GM13977 (cell line): ENCODE data around the gene SH2B3.

Experiments used
- DNase-seq: peaks from one replicate; pipeline ENCODE4 v3.0.0; 2012; ENCODE audit warnings: low spot score
- CTCF ChIP-seq: IDR thresholded peaks from 2 replicates; pipeline ENCODE4 v1.5.1; 2012; ENCODE audit warnings: mild to moderate bottlenecking, control low read depth; ENCODE audit not compliant: insufficient read depth; ENCODE audit errors: extremely low read depth, missing control alignments
- in situ Hi-C: fragments of 300-500 bp; cut with MboI; formaldehyde crosslinking; loops from one replicate; pipeline ENCODE4 v1.12.0; 2022; ENCODE audit warnings: low sequenced_read_pairs, low pct_unique_long_range_greater_than_20kb, mixed read lengths, inconsistent platforms; ENCODE audit not compliant: unreplicated experiment

SH2B3 gene

DNA sequence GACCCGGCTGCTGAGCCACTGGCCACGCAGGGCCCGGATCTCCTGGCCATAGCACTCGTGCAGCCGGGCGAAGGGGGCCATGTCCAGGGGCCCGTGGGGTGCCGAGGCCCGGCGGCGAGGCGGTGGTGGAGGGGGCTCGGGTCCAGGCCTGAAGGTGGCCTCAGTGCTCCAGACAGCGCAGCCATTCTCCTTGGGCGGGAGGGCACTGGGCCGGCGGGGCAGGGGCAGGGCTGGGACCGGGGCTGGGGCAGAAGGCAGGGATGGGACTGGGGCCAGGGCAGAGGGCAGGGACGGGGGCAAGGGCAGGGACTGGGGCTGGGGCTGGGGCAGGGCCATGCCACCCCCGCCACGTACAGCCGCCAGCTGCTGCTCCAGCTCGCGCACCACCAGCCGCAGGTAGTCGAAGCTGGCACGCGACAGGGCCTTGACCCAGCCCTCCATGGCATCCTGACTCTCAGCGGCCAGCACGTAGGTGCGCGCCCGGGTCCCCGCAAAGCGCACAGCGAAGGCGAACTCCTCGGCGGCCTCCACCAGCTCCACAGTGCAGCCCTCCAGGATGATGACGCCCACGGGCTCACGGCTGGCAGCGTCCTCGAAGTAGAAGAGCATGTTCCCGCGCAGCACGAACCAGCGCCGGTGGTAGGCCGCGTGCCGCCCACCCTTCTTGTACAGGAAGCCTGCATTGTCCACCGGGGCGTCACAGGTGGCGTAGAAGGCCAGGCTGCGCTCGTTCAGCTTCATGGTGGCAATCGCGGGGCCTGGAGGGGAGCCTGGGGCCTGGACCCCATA is 42.8 kb upstream of the SH2B3 start:
- in situ Hi-C loops: no loop called here
- DNase-seq: no peak
- no peak for TF ChIP-seq CTCF

DNA sequence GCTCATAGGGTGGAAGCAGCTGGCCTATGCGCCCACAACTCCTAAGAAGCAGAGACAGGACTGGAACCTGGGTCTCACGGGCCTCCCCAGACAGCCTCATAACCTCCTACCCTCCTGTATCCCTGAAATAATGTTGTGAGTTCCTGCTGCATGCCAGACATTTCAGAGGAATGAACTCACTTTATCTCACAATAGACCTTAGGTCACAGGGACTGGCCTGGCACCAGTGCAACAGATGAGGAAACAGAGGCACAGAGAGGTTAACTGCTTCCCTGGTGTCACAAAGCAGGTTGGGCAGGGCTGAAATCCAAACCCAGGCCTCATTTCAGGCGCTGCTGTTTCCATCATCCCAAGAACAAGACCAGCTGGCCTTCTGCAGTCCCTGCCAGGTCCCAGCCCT is 42.1 kb upstream of the SH2B3 start:
- no peak for DNase-seq
- no peak for TF ChIP-seq CTCF
- in situ Hi-C loops: no loop called here

GRCh38 chr12:111366075-111366474 is 39.6 kb upstream of the SH2B3 start:
- DNase-seq: no peak
- no peak for TF ChIP-seq CTCF
- in situ Hi-C loops: no loop called here

DNA sequence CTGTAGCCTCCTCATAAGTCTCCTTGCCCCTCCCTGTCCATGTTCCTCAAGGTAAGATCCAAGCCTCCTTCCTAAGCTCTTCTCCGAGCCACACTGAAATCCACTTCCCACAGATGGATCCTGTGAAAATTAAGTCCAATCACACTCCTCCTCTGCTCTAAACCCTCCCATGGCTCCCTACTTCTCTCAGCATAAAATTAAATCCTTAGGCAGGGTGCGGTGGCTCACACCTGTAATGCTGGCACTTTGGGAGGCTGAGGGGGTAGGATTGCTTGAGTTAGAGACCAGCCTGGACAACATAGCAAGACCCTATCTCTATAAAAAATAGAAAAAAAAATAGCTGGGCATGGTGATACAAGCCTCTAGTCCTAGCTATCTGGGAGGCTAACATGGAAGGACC is 39.1 kb upstream of the SH2B3 start:
- no peak for DNase-seq
- in situ Hi-C loops: no loop called here
- TF ChIP-seq CTCF: no peak

- in situ Hi-C loops: no loop called here
- no peak for DNase-seq
- TF ChIP-seq CTCF: no peak
These were observed 38.0 kb upstream of the SH2B3 start for GRCh38 chr12:111367661-111368221.

- TF ChIP-seq CTCF: no peak
- in situ Hi-C loops: no loop called here
- DNase-seq: peak; percentile 46
These were observed 37.4 kb upstream of the SH2B3 start for GRCh38 chr12:111368291-111368787.
